Neural cell (in vitro differentiated cells): ENCODE measurements around the gene LATS2. TPM values are rescaled to one million over a fixed set of nuclear protein-coding genes. Genes with fewer than 3 reads are reported as not detected.

ENCODE experiments used
- H2AFZ ChIP-seq: fragments of 200-600, 300-800 bp; sonication (generic), shearing (Covaris generic); 2 replicates; pipeline ENCODE4 v1.6.0; 2014; ENCODE audit warnings: low read depth, mild to moderate bottlenecking, antibody characterized with exemption, low read length, moderate library complexity
- H3F3A ChIP-seq: fragments of 200-600 bp; shearing (Covaris generic); 2 replicates; pipeline ENCODE4 v1.6.1; 2016; ENCODE audit warnings: mild to moderate bottlenecking, moderate library complexity, mixed read lengths, antibody characterized with exemption, low read length; ENCODE audit not compliant: insufficient read depth, poor library complexity, severe bottlenecking
- H3K27ac ChIP-seq: fragments of 200-600, 300-800 bp; sonication (generic), shearing (Covaris generic); 2 replicates; pipeline ENCODE4 v1.5.1; 2014; ENCODE audit warnings: mild to moderate bottlenecking, low read length, moderate library complexity
- H3K27me3 ChIP-seq: fragments of 300-800, 200-600 bp; sonication (generic), shearing (Covaris generic); 2 replicates; pipeline ENCODE4 v1.6.0; 2014; ENCODE audit warnings: mild to moderate bottlenecking, low read depth, low read length, moderate library complexity; ENCODE audit not compliant: insufficient read depth
- H3K36me3 ChIP-seq: fragments of 300-800, 200-600 bp; sonication (generic), shearing (Covaris generic); 2 replicates; pipeline ENCODE4 v1.5.1; 2014; ENCODE audit warnings: mild to moderate bottlenecking, antibody characterized with exemption, low read length, moderate library complexity; ENCODE audit not compliant: insufficient read depth
- H3K4me2 ChIP-seq: fragments of 300-800, 200-600 bp; sonication (generic), shearing (Covaris generic); 2 replicates; pipeline ENCODE4 v1.6.0; 2014; ENCODE audit warnings: mild to moderate bottlenecking, low read length
- H3K4me3 ChIP-seq: fragments of 300-800, 200-600 bp; sonication (generic), shearing (Covaris generic); 2 replicates; pipeline ENCODE4 v1.5.1; 2014; ENCODE audit warnings: mild to moderate bottlenecking, low read length, moderate library complexity
- H3K79me2 ChIP-seq: fragments of 200-600 bp; shearing (Covaris generic); replicated peaks from 2 replicates; pipeline ENCODE4 v1.6.0; 2014; ENCODE audit warnings: mild to moderate bottlenecking, low read length, moderate library complexity; ENCODE audit not compliant: insufficient read depth
- H3K9ac ChIP-seq: fragments of 300-800, 200-600 bp; sonication (generic), shearing (Covaris generic); 2 replicates; pipeline ENCODE4 v1.6.1; 2016; ENCODE audit warnings: mild to moderate bottlenecking, low read length, mixed read lengths
- H3K9me2 ChIP-seq: fragments of 200-600 bp; shearing (Covaris generic); 2 replicates; pipeline ENCODE4 v1.6.1; 2016; ENCODE audit warnings: mild to moderate bottlenecking, low read length, mixed read lengths; ENCODE audit not compliant: insufficient read depth
- H3K9me3 ChIP-seq: fragments of 200-600, 300-800 bp; sonication (generic), shearing (Covaris generic); 2 replicates; pipeline ENCODE4 v1.6.1; 2016; ENCODE audit warnings: mild to moderate bottlenecking, mixed run types, low read length, moderate library complexity, mixed read lengths
- H4K20me1 ChIP-seq: fragments of 200-600 bp; shearing (Covaris generic); 2 replicates; pipeline ENCODE4 v1.6.1; 2016; ENCODE audit warnings: mild to moderate bottlenecking, mixed run types; ENCODE audit not compliant: insufficient read depth
- CTCF ChIP-seq: fragments of 450-650 bp; IDR thresholded peaks from 2 replicates; pipeline ENCODE4 v1.5.1; 2014; ENCODE audit warnings: antibody characterized with exemption, mild to moderate bottlenecking, moderate library complexity; ENCODE audit not compliant: poor library complexity, severe bottlenecking
- EP300 ChIP-seq: fragments of 450-650 bp; conservative IDR thresholded peaks from 2 replicates; pipeline ENCODE4 v1.6.1; 2014; ENCODE audit warnings: antibody characterized with exemption, mild to moderate bottlenecking, moderate library complexity; ENCODE audit not compliant: poor library complexity, severe bottlenecking
- EZH2 ChIP-seq: fragments of 200-600, 300-800 bp; shearing (Covaris generic), sonication (generic); IDR thresholded peaks from 2 replicates; pipeline ENCODE4 v1.6.1; 2014; ENCODE audit warnings: antibody characterized with exemption, low read length, borderline replicate concordance, mild to moderate bottlenecking; ENCODE audit not compliant: insufficient read depth, poor library complexity, severe bottlenecking
- MXI1 ChIP-seq: fragments of 450-650 bp; conservative IDR thresholded peaks from 2 replicates; pipeline ENCODE4 v1.6.1; 2014; ENCODE audit warnings: antibody characterized with exemption, mild to moderate bottlenecking; ENCODE audit not compliant: poor library complexity, severe bottlenecking
- POLR2AphosphoS5 ChIP-seq: IDR thresholded peaks from 2 replicates; pipeline ENCODE4 v1.6.1; 2012
- RAD21 ChIP-seq: fragments of 450-650 bp; conservative IDR thresholded peaks from 2 replicates; pipeline ENCODE4 v1.6.1; 2014; ENCODE audit warnings: antibody characterized with exemption, mild to moderate bottlenecking, moderate library complexity
- REST ChIP-seq: IDR thresholded peaks from 2 replicates; pipeline ENCODE4 v1.6.1; 2012; ENCODE audit warnings: borderline replicate concordance
- SMC3 ChIP-seq: fragments of 450-650 bp; conservative IDR thresholded peaks from 2 replicates; pipeline ENCODE4 v1.6.1; 2014; ENCODE audit warnings: antibody characterized with exemption, mild to moderate bottlenecking, moderate library complexity; ENCODE audit not compliant: poor library complexity
- TAF1 ChIP-seq: IDR thresholded peaks from 2 replicates; pipeline ENCODE4 v1.6.1; 2012; ENCODE audit warnings: low read depth
- polyA plus RNA-seq: library from polyadenylated mRNA; depleted of rRNA; stranded (reverse); fragments of >200 nt; gene quantifications from 2 replicates; pipeline ENCODE4 v1.2.3, GENCODE V29; 2014

Gene LATS2
- polyA plus RNA-seq, 1 donor from 2014 or later = 2.6 TPM

- Histone ChIP-seq H3K4me2 (no peak overlapping the region), H2AFZ (no peak overlapping the region), H3K36me3 (no peaks in the 10 kb centered on the region), H3K27ac (no peak overlapping the region), H3K9me3 (no peaks in the 10 kb centered on the region), H3K27me3 (no peaks in the 10 kb centered on the region), H3K79me2 (no peaks in the 10 kb centered on the region), H3K4me3 (no peak overlapping the region), H3K9ac (no peak overlapping the region), H3K9me2 (no peaks in the 10 kb centered on the region), H4K20me1 (no peaks in the 10 kb centered on the region), H3F3A (no peaks in the 10 kb centered on the region)
- TF ChIP-seq REST (no peak), TAF1 (no peak), SMC3 (no peak), EZH2 (no peak), CTCF (no peak), MXI1 (no peak), POLR2AphosphoS5 (no peak), EP300 (no peak), RAD21 (no peak)
These were observed 72.3 kb downstream of the LATS2 start for GRCh38 chr13:20988909-20989655.

DNA sequence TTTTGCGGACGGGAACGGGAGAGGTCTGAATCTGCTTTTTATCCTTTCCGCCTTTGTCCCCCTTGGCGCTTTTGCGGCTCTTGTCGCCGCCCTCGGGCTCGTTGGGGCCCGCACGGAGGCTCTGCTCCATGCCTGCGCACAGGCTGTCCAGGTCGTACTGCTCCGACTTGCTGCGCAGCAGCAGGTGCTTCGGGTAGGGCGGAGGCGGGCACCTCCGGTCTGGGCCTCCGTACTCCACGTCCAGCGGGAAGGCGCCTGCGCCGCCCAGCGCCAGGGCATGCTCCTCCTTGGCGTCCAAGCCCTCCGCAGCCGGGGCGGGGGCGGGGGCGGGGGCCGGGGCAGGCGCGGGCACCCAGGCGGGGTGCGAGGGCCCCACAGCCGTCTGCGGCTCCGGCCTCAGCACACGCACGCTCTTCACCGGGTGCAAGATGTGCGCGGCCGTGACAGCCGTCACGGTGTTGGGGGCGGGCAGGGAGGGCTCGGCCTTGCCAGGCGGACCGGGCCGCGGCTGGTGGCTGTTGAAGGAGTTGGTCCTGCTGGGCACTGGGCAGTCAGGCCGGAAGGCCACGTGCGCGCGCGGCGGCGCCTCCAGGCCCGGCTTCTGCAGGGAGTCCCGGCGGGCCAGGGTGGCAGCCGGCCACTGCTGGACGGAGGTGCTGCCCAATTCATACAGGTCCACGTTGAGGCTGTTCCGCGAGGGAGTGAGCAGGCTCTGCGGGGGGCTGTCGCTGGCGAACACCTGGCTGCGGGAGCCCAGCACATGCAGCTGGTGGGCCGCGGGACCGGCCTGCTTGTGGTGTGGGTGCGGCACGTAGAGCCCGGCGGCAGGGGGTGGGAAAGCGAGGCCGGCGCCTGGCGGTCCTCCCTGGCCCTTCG, 73.1 kb downstream of the LATS2 start:
- no peak overlapping the region for H3K4me3 ChIP-seq
- H3K9me2 ChIP-seq = no peaks in the 10 kb centered on the region
- no peak overlapping the region for H3K9ac ChIP-seq
- H3F3A ChIP-seq = no peaks in the 10 kb centered on the region
- H3K27me3 ChIP-seq = no peaks in the 10 kb centered on the region
- no peaks in the 10 kb centered on the region for H3K79me2 ChIP-seq
- H3K27ac ChIP-seq = no peak overlapping the region
- no peaks in the 10 kb centered on the region for H3K9me3 ChIP-seq
- TF ChIP-seq CTCF (no peak), REST (no peak), TAF1 (no peak), EZH2 (no peak), MXI1 (no peak), SMC3 (no peak), EP300 (no peak), RAD21 (no peak), POLR2AphosphoS5 (no peak)
- H2AFZ ChIP-seq = no peak overlapping the region
- no peak overlapping the region for H3K4me2 ChIP-seq
- H4K20me1 ChIP-seq = no peaks in the 10 kb centered on the region
- H3K36me3 ChIP-seq = no peaks in the 10 kb centered on the region
